H1 (cell line): ENCODE results near the gene ADAT3. TPM values are rescaled to one million over a fixed set of nuclear protein-coding genes. Genes with fewer than 3 reads are reported as not detected.

ENCODE experiments used
- CTCF ChIA-PET: fragments of 300-600 bp; sonication (Branson Sonifier 250); formaldehyde crosslinking; loops from one replicate; lab custom pipeline; 2021; ENCODE audit not compliant: partially characterized antibody; lab: Charles Lee
- POLR2A ChIA-PET: fragments of 300-600 bp; sonication (Branson Sonifier 250); formaldehyde crosslinking; loops from one replicate; lab custom pipeline; 2021; ENCODE audit warnings: inconsistent platforms; ENCODE audit not compliant: partially characterized antibody; lab: Charles Lee
- DNase-seq, 2 experiments: peaks; one replicate each; pipeline versions ENCODE4 v3.0.0 to v3.0.0-alpha.2; 2010 to 2022; ENCODE audit warnings: low spot score in 2 of 2, low read depth in 1 of 2, mixed read lengths in 1 of 2
- FAIRE-seq: peaks from 2 replicates; lab custom pipeline; 2011; peaks lifted over from hg19 to GRCh38; lab: Jason Lieb, UNC
- H2AFZ ChIP-seq: 2 replicates; pipeline ENCODE4 v1.8.1; 2012; ENCODE audit warnings: low read length, inconsistent platforms
- H2AK5ac ChIP-seq: 2 replicates; pipeline ENCODE4 v1.6.1; 2013; ENCODE audit warnings: low read depth, low read length
- H2BK120ac ChIP-seq: replicated peaks from 2 replicates; pipeline ENCODE3; 2013; ENCODE audit warnings: low read depth, low read length, inconsistent platforms
- H2BK12ac ChIP-seq: 2 replicates; pipeline ENCODE4 v1.6.1; 2013; ENCODE audit warnings: low read depth, low read length
- H2BK15ac ChIP-seq: 2 replicates; pipeline ENCODE4 v1.6.1; 2013; ENCODE audit warnings: low read length
- H2BK20ac ChIP-seq: 2 replicates; pipeline ENCODE4 v1.6.1; 2013; ENCODE audit warnings: low read length
- H2BK5ac ChIP-seq: 2 replicates; pipeline ENCODE4 v1.6.1; 2013; ENCODE audit warnings: low read depth, low read length
- H3K14ac ChIP-seq: 2 replicates; pipeline ENCODE4 v1.6.1; 2013; ENCODE audit warnings: inconsistent platforms; ENCODE audit not compliant: insufficient read length
- H3K18ac ChIP-seq: 2 replicates; pipeline ENCODE4 v1.6.1; 2013; ENCODE audit warnings: low read length; ENCODE audit errors: extremely low read depth
- H3K23ac ChIP-seq: 2 replicates; pipeline ENCODE4 v1.6.1; 2013; ENCODE audit warnings: inconsistent platforms; ENCODE audit not compliant: insufficient read length
- H3K23me2 ChIP-seq: 2 replicates; pipeline ENCODE4 v1.6.1; 2013; ENCODE audit warnings: low read depth, low read length
- H3K27ac ChIP-seq: 2 replicates; pipeline ENCODE4 v1.6.1; 2011; ENCODE audit warnings: low read depth, low read length, inconsistent platforms
- H3K27me3 ChIP-seq, 4 experiments: replicated peaks in 1 of 4; 1 replicate in 1 of 4; 2 replicates in 3 of 4; pipeline versions ENCODE4 v1.6.1 to v1.8.1; 2011 to 2013; ENCODE audit warnings: low read length in 3 of 4, mild to moderate bottlenecking in 3 of 4, inconsistent platforms in 2 of 4, mixed read lengths in 2 of 4, moderate library complexity in 1 of 4; ENCODE audit not compliant: control insufficient read depth in 3 of 4, insufficient read depth in 3 of 4; ENCODE audit errors: extremely low read depth in 1 of 4
- H3K36me3 ChIP-seq, 4 experiments: 2 replicates each; pipeline versions ENCODE4 v1.6.1 to v1.8.1; 2011 to 2013; ENCODE audit warnings: mild to moderate bottlenecking in 4 of 4, low read length in 3 of 4, moderate library complexity in 2 of 4, control low read depth in 1 of 4, inconsistent platforms in 1 of 4; ENCODE audit not compliant: insufficient read depth in 4 of 4, control insufficient read depth in 2 of 4
- H3K4ac ChIP-seq: replicated peaks from 2 replicates; pipeline ENCODE3; 2013; ENCODE audit warnings: low read length, low read depth, mixed read lengths, inconsistent platforms; ENCODE audit not compliant: insufficient read length
- H3K4me1 ChIP-seq, 4 experiments: replicated peaks in 1 of 4; 1 replicate in 1 of 4; 2 replicates in 3 of 4; pipeline versions ENCODE4 v1.6.1 to v1.8.1; 2011 to 2013; ENCODE audit warnings: low read length in 3 of 4, inconsistent platforms in 2 of 4, mixed read lengths in 1 of 4; ENCODE audit not compliant: insufficient read depth in 4 of 4, control insufficient read depth in 3 of 4
- H3K4me2 ChIP-seq, 2 experiments: 2 replicates each; pipeline versions ENCODE4 v1.6.1 to v1.8.1; 2011 to 2013; ENCODE audit warnings: low read depth in 2 of 2, low read length in 2 of 2, control low read depth in 1 of 2, inconsistent platforms in 1 of 2, mild to moderate bottlenecking in 1 of 2; ENCODE audit not compliant: insufficient read depth in 1 of 2
- H3K4me3 ChIP-seq, 4 experiments: fragments of 200-600, 300-600 bp in 1 of 4; sonication (generic), shearing (Covaris generic), sonication (Bioruptor Twin) in 1 of 4; 2 replicates each; pipeline versions ENCODE4 v1.5.1 to v1.8.1; 2011 to 2016; ENCODE audit warnings: low read length in 4 of 4, low read depth in 3 of 4, control low read depth in 2 of 4, inconsistent platforms in 2 of 4, mild to moderate bottlenecking in 2 of 4, mixed read lengths in 1 of 4, moderate library complexity in 1 of 4; ENCODE audit not compliant: insufficient read depth in 2 of 4; ENCODE audit errors: extremely low read depth in 1 of 4
- H3K56ac ChIP-seq: replicated peaks from 2 replicates; pipeline ENCODE3; 2013; ENCODE audit warnings: low read depth, mild to moderate bottlenecking, mixed read lengths, low read length, inconsistent platforms; ENCODE audit not compliant: insufficient read length
- H3K79me1 ChIP-seq: 2 replicates; pipeline ENCODE4 v1.6.1; 2013; ENCODE audit warnings: low read depth, low read length, control low read depth
- H3K79me2 ChIP-seq, 2 experiments: 2 replicates each; pipeline versions ENCODE4 v1.6.1 to v1.8.1; 2012 to 2013; ENCODE audit warnings: low read length in 2 of 2, mild to moderate bottlenecking in 2 of 2, inconsistent platforms in 1 of 2; ENCODE audit not compliant: insufficient read depth in 2 of 2, control insufficient read depth in 1 of 2
- H3K9ac ChIP-seq, 4 experiments: replicated peaks in 1 of 4; 1 replicate in 1 of 4; 2 replicates in 3 of 4; pipeline versions ENCODE4 v1.6.1 to v1.8.1; 2011 to 2013; ENCODE audit warnings: low read depth in 3 of 4, low read length in 3 of 4, control low read depth in 2 of 4, mild to moderate bottlenecking in 2 of 4, moderate library complexity in 2 of 4, inconsistent platforms in 1 of 4; ENCODE audit errors: extremely low read depth in 1 of 4
- H3K9me3 ChIP-seq, 2 experiments: 2 replicates each; pipeline versions ENCODE4 v1.6.1 to v1.8.1; 2012 to 2013; ENCODE audit warnings: mild to moderate bottlenecking in 2 of 2, moderate library complexity in 2 of 2, control low read depth in 1 of 2, inconsistent platforms in 1 of 2, low read depth in 1 of 2, low read length in 1 of 2, mixed read lengths in 1 of 2; ENCODE audit not compliant: insufficient read depth in 2 of 2
- H4K20me1 ChIP-seq, 2 experiments: replicated peaks in 1 of 2; 2 replicates each; pipeline versions ENCODE3 to v1.8.1; 2011 to 2013; ENCODE audit warnings: inconsistent platforms in 2 of 2, low read length in 2 of 2, mild to moderate bottlenecking in 1 of 2; ENCODE audit not compliant: insufficient read depth in 2 of 2, control insufficient read depth in 1 of 2
- H4K5ac ChIP-seq: 2 replicates; pipeline ENCODE4 v1.6.1; 2013; ENCODE audit warnings: low read length, low read depth, mixed read lengths, inconsistent platforms; ENCODE audit not compliant: insufficient read length
- H4K8ac ChIP-seq: 2 replicates; pipeline ENCODE4 v1.8.0; 2013; ENCODE audit warnings: mild to moderate bottlenecking, moderate library complexity, low read length, inconsistent platforms; ENCODE audit not compliant: insufficient read depth; ENCODE audit errors: extremely low read depth
- H4K91ac ChIP-seq: replicated peaks from 2 replicates; pipeline ENCODE3; 2013; ENCODE audit warnings: low read length, mixed read lengths, inconsistent platforms; ENCODE audit not compliant: insufficient read length
- ASH2L ChIP-seq: fragments of 200-600, 300-600 bp; sonication (generic); IDR thresholded peaks from one replicate; pipeline ENCODE4 v1.7.1; 2017; ENCODE audit warnings: low read length
- BRCA1 ChIP-seq: IDR thresholded peaks from 2 replicates; pipeline ENCODE4 v1.6.1; 2012; ENCODE audit warnings: low read depth, low read length, improper control_type of control experiment
- CREB1 ChIP-seq: IDR thresholded peaks from 2 replicates; pipeline ENCODE4 v1.6.1; 2012; ENCODE audit warnings: inconsistent platforms
- HDAC6 ChIP-seq: IDR thresholded peaks from one replicate; pipeline ENCODE4 v1.7.1; 2012; ENCODE audit warnings: low read depth, mild to moderate bottlenecking, inconsistent platforms, low read length, moderate library complexity
- JUND ChIP-seq: IDR thresholded peaks from 2 replicates; pipeline ENCODE4 v1.6.1; 2011; ENCODE audit warnings: mild to moderate bottlenecking, improper control_type of control experiment, low read length
- RAD21 ChIP-seq, 2 experiments: IDR thresholded peaks in 1 of 2; conservative IDR thresholded peaks in 1 of 2; 2 replicates each; pipeline ENCODE4 v1.6.1; 2011; ENCODE audit warnings: low read depth in 2 of 2, low read length in 2 of 2, improper control_type of control experiment in 1 of 2, inconsistent platforms in 1 of 2, mild to moderate bottlenecking in 1 of 2, moderate library complexity in 1 of 2
- SP1 ChIP-seq: IDR thresholded peaks from 2 replicates; pipeline ENCODE4 v1.6.1; 2011; ENCODE audit warnings: low read depth, low read length
- SRF ChIP-seq: IDR thresholded peaks from 2 replicates; pipeline ENCODE4 v1.6.1; 2011; ENCODE audit warnings: mild to moderate bottlenecking, low read depth, low read length, moderate library complexity
- TBP ChIP-seq: IDR thresholded peaks from 2 replicates; pipeline ENCODE4 v1.6.1; 2011; ENCODE audit warnings: low read depth, low read length, improper control_type of control experiment
- WGBS, 2 experiments: shearing (Covaris generic) in 1 of 2; methylation state at CpG; one replicate each; pipeline versions ENCODE4 v1.1.6 to v1.1.7; 2013 to 2015; ENCODE audit warnings: low lambda C conversion rate in 2 of 2, mixed read lengths in 2 of 2, inconsistent platforms in 1 of 2, low coverage in 1 of 2, missing lambda C conversion rate in 1 of 2; ENCODE audit not compliant: insufficient replicate concordance in 2 of 2, insufficient coverage in 1 of 2, insufficient read length in 1 of 2; ENCODE audit errors: extremely low coverage in 1 of 2, missing lambda C conversion rate in 1 of 2; 5-methylcytosine and 5-hydroxymethylcytosine counted together
- polyA plus RNA-seq, 7 experiments: library from polyadenylated mRNA; depleted of rRNA in 3 of 7; stranded (reverse) in 5 of 7; unstranded in 2 of 7; fragments of >200 nt in 5 of 7; fragments of 200-250 nt in 2 of 7; gene quantifications; 1 replicate in 5 of 7; 2 replicates in 1 of 7; 4 replicates in 1 of 7; pipeline versions ENCODE4 v1.2.1 to v1.2.3, GENCODE V29; 2011 to 2013; ENCODE audit warnings: missing spikeins in 2 of 7, mixed read lengths in 2 of 7
- total RNA-seq: library from RNA; stranded (reverse); fragmentation: NEBNext Ultra II Directional; extraction: Animal tissue kit (Norgen Biotek cat#: 25700); gene quantifications from 2 replicates; pipeline ENCODE4 v1.2.1, GENCODE V29; 2021
- TF ChIP-seq, protein P1 (sequence below), 3 experiments: IDR thresholded peaks; 1 replicate in 2 of 3; 2 replicates in 1 of 3; pipeline versions ENCODE4 v1.5.1 to v1.6.1; 2011; ENCODE audit warnings: low read length in 3 of 3, mild to moderate bottlenecking in 3 of 3, inconsistent platforms in 2 of 3, low read depth in 1 of 3, moderate library complexity in 1 of 3; ENCODE audit not compliant: insufficient read depth in 1 of 3; ENCODE audit errors: control extremely low read depth in 1 of 3

The ADAT3 gene
- total and polyA plus RNA-seq, 2 of the 8 experiments (the other 6 are each of a cell fraction or from before 2014, with no cell fraction given), result 5.4 to 10.8 TPM

GRCh38 chr19:1904860-1905109 lies 414 bp upstream of the ADAT3 start:
- Histone ChIP-seq H4K91ac (peak overlapping the region; percentile 56), H2AFZ (no peak overlapping the region; the same call in 1 of the 2 replicates), H3K4me1 (peaks cover 0 to 9% (median 8%) of the 10 kb centered on the region in 4 experiments; a peak in 5 of 7 replicates), H2BK15ac (no peak overlapping the region), H2BK120ac (peak overlapping the region; percentile 18), H3K36me3 (peaks cover 0 to 4% (median under 1%) of the 10 kb centered on the region in 4 experiments; a peak in 1 of 8 replicates), H3K4me3 (peak overlapping the region; percentile 17 to 71 (median 37); a peak in 7 of 8 replicates), H3K79me2 (peaks cover 12 to 40% of the 10 kb centered on the region in 2 experiments; a peak in 3 of 4 replicates), H3K79me1 (peaks cover 13% of the 10 kb centered on the region), H3K4ac (peak overlapping the region; percentile 36), H2BK20ac (0 out of 2 replicates have a peak overlapping the region, but pooled peaks have one; percentile 72), H3K14ac (no peak overlapping the region), H3K9me3 (no peaks in the 10 kb centered on the region), H4K20me1 (peaks cover 9 to 15% of the 10 kb centered on the region in 2 experiments), H4K5ac (peak overlapping the region; percentile 27), H2AK5ac (peak overlapping the region; percentile 6; the same call in 1 of the 2 replicates), H3K56ac (peak overlapping the region; percentile 17), H3K9ac (peak overlapping the region in 2 of 4 experiments; percentile 44 to 58; a peak in 2 of 7 replicates), H3K18ac (0 out of 2 replicates have a peak overlapping the region, but pooled peaks have one; percentile 78), H2BK5ac (peak overlapping the region; percentile 97), H2BK12ac (no peak overlapping the region), H3K23ac (no peak overlapping the region), H4K8ac (peak overlapping the region; percentile 87; the same call in 1 of the 2 replicates), H3K23me2 (peaks cover 3% of the 10 kb centered on the region), H3K27ac (peak overlapping the region; percentile 87), H3K4me2 (peak overlapping the region; percentile 75 to 81), H3K27me3 (no peaks in the 10 kb centered on the region)
- DNase-seq (no peak), FAIRE-seq (no peak)
- ChIA-PET CTCF (interaction anchor here (0.6 to 1.7 kb wide), 6 partner anchors 8 to 40 kb away, joined by 3 to 6 read pairs (median 4); no protein-coding TSS in a partner anchor), POLR2A (interaction anchor here (0.7 to 2.1 kb wide), 13 partner anchors 9 to 813 kb away, joined by 3 to 10 read pairs (median 4); partner anchors contain the start of gene ABHD17A)
- 24% methylated on average over 7 of the region's 8 CpGs; no CpG with 5 or more reads in 1 of the 2 experiments for WGBS, 2 experiments
- TF ChIP-seq TBP, result no peak
- no peak for TF ChIP-seq BRCA1
- TF ChIP-seq CREB1, result no peak
- no peak for TF ChIP-seq SP1
- no peak for TF ChIP-seq RAD21 (IDR thresholded peaks at IDR 0.05 in 1 of 2, conservative IDR thresholded peaks at IDR 0.05 in 1 of 2; ENCODE audit: low read depth in 2 of 2, low read length in 2 of 2)
- no peak for TF ChIP-seq HDAC6
- TF ChIP-seq JUND, result no peak
- TF ChIP-seq, protein P1, sequence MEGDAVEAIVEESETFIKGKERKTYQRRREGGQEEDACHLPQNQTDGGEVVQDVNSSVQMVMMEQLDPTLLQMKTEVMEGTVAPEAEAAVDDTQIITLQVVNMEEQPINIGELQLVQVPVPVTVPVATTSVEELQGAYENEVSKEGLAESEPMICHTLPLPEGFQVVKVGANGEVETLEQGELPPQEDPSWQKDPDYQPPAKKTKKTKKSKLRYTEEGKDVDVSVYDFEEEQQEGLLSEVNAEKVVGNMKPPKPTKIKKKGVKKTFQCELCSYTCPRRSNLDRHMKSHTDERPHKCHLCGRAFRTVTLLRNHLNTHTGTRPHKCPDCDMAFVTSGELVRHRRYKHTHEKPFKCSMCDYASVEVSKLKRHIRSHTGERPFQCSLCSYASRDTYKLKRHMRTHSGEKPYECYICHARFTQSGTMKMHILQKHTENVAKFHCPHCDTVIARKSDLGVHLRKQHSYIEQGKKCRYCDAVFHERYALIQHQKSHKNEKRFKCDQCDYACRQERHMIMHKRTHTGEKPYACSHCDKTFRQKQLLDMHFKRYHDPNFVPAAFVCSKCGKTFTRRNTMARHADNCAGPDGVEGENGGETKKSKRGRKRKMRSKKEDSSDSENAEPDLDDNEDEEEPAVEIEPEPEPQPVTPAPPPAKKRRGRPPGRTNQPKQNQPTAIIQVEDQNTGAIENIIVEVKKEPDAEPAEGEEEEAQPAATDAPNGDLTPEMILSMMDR (IDR thresholded peaks at IDR 0.05; ENCODE audit: control extremely low read depth in 1 of 3, insufficient read depth in 1 of 3, low read depth in 1 of 3, low read length in 3 of 3), result no peak
- TF ChIP-seq SRF, result no peak
- peak; percentile 89 for TF ChIP-seq ASH2L
